HEK293 (cell line): ENCODE measurements around the gene GRIP1.

Experiments
- ZNF302 ChIP-seq: fragments of 450-650 bp; formaldehyde crosslinking; IDR thresholded peaks from 2 replicates; pipeline ENCODE4 v1.5.1; 2016; ENCODE audit warnings: missing biosample characterization, missing genetic modification characterization, low read depth
- ZNF677 ChIP-seq: fragments of 450-650 bp; IDR thresholded peaks from 2 replicates; pipeline ENCODE4 v1.5.0; 2018; ENCODE audit warnings: missing biosample characterization, mild to moderate bottlenecking, missing genetic modification characterization, moderate library complexity
- TF ChIP-seq, protein P1 (sequence below): fragments of 450-650 bp; formaldehyde crosslinking; IDR thresholded peaks from 2 replicates; pipeline ENCODE4 v1.5.1; 2016; ENCODE audit warnings: missing biosample characterization, missing genetic modification characterization
- TF ChIP-seq, protein P2 (sequence below): fragments of 450-650 bp; formaldehyde crosslinking; conservative IDR thresholded peaks from 2 replicates; pipeline ENCODE4 v1.5.1; 2016; ENCODE audit warnings: low read depth, missing biosample characterization, missing genetic modification characterization

DNA sequence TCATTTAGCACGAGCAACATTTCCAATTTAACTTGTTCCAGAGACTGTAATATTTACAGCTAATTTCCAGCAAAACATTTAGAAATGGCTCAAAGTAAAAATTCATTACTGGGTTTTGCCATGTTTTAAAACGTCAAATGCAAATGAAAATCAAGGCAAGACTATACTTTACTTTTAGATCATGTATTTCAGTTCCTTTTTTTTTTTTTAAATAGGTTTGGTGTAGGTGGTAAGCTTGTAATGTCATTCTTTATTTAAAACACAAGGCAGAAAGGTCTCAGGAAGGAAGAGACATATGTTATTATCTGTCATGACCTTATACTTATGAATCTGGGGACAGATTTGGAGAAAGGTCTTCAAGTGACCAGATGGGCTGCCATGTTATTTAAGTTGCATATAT lies 54.1 kb downstream of the GRIP1 start:
- TF ChIP-seq, protein P1, sequence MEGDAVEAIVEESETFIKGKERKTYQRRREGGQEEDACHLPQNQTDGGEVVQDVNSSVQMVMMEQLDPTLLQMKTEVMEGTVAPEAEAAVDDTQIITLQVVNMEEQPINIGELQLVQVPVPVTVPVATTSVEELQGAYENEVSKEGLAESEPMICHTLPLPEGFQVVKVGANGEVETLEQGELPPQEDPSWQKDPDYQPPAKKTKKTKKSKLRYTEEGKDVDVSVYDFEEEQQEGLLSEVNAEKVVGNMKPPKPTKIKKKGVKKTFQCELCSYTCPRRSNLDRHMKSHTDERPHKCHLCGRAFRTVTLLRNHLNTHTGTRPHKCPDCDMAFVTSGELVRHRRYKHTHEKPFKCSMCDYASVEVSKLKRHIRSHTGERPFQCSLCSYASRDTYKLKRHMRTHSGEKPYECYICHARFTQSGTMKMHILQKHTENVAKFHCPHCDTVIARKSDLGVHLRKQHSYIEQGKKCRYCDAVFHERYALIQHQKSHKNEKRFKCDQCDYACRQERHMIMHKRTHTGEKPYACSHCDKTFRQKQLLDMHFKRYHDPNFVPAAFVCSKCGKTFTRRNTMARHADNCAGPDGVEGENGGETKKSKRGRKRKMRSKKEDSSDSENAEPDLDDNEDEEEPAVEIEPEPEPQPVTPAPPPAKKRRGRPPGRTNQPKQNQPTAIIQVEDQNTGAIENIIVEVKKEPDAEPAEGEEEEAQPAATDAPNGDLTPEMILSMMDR = no peak
- TF ChIP-seq ZNF677 (tag by site-specific recombination) (no peak), ZNF302 (tag by site-specific recombination) (no peak)
- TF ChIP-seq, protein P2, sequence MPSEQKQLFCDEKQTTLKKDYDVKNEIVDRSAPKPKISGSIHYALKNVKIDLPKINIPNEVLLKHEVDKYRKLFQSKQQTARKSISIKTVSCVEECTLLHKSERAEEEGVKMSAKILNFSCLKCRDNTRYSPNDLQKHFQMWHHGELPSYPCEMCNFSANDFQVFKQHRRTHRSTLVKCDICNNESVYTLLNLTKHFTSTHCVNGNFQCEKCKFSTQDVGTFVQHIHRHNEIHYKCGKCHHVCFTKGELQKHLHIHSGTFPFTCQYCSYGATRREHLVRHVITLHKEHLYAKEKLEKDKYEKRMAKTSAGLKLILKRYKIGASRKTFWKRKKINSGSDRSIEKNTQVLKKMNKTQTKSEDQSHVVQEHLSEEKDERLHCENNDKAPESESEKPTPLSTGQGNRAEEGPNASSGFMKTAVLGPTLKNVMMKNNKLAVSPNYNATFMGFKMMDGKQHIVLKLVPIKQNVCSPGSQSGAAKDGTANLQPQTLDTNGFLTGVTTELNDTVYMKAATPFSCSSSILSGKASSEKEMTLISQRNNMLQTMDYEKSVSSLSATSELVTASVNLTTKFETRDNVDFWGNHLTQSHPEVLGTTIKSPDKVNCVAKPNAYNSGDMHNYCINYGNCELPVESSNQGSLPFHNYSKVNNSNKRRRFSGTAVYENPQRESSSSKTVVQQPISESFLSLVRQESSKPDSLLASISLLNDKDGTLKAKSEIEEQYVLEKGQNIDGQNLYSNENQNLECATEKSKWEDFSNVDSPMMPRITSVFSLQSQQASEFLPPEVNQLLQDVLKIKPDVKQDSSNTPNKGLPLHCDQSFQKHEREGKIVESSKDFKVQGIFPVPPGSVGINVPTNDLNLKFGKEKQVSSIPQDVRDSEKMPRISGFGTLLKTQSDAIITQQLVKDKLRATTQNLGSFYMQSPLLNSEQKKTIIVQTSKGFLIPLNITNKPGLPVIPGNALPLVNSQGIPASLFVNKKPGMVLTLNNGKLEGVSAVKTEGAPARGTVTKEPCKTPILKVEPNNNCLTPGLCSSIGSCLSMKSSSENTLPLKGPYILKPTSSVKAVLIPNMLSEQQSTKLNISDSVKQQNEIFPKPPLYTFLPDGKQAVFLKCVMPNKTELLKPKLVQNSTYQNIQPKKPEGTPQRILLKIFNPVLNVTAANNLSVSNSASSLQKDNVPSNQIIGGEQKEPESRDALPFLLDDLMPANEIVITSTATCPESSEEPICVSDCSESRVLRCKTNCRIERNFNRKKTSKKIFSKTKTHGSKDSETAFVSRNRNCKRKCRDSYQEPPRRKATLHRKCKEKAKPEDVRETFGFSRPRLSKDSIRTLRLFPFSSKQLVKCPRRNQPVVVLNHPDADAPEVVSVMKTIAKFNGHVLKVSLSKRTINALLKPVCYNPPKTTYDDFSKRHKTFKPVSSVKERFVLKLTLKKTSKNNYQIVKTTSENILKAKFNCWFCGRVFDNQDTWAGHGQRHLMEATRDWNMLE (tag by site-specific recombination) = no peak
